HepG2 (cell line): Measurements from ENCODE around the gene CD37. TPM values are rescaled to one million over a fixed set of nuclear protein-coding genes. Genes with fewer than 3 reads are reported as not detected.

Source experiments
- ATAC-seq: fragments of 200-7000 bp; cut with Tn5 transposase; 3 replicates; pipeline ENCODE4 v1.9.1; 2020; ENCODE audit warnings: mild to moderate bottlenecking, moderate library complexity
- BruUV-seq: library from RNA; stranded (reverse); fragments of 400-500 nt; replicated peaks from 2 replicates; lab custom pipeline; 2021; lab: Mats Ljungman, UMichigan
- CTCF ChIA-PET: fragments of 300-600 bp; formaldehyde crosslinking; extraction: SDS; loops from one replicate; lab custom pipeline; 2021; ENCODE audit warnings: low total read pairs, inconsistent platforms, low intra/inter-chr PET ratio; lab: Yijun Ruan, JAX
- POLR2A ChIA-PET: fragments of 350-600 bp; sonication (Branson Sonifier 250); formaldehyde crosslinking; loops from one replicate; lab custom pipeline; 2020; ENCODE audit warnings: antibody characterized with exemption, inconsistent platforms; lab: Yijun Ruan, JAX
- DNase-seq: peaks from one replicate; pipeline ENCODE4 v3.0.0-alpha.2; 2015; ENCODE audit warnings: low spot score
- FAIRE-seq: peaks from 3 replicates; lab custom pipeline; 2011; peaks lifted over from hg19 to GRCh38; lab: Jason Lieb, UNC
- H2AFZ ChIP-seq: one replicate; pipeline ENCODE4 v1.6.1; 2011; ENCODE audit warnings: low read length, inconsistent platforms
- H3K27ac ChIP-seq: fragments of 300-600 bp; 3 replicates; pipeline ENCODE4 v1.8.0; 2011; ENCODE audit warnings: mixed run types, mild to moderate bottlenecking, mixed read lengths, low read length, inconsistent platforms; ENCODE audit not compliant: insufficient read depth; ENCODE audit errors: extremely low read length
- H3K27me3 ChIP-seq, 2 experiments: fragments of 200-600 bp in 1 of 2; 2 replicates in 1 of 2; 3 replicates in 1 of 2; pipeline versions ENCODE4 v1.6.0 to v1.8.0; 2011; ENCODE audit warnings: low read length in 2 of 2, mild to moderate bottlenecking in 2 of 2, moderate library complexity in 2 of 2, inconsistent platforms in 1 of 2; ENCODE audit not compliant: insufficient read depth in 2 of 2, control insufficient read depth in 1 of 2
- H3K36me3 ChIP-seq, 2 experiments: fragments of 200-600 bp in 1 of 2; replicated peaks in 1 of 2; 2 replicates in 1 of 2; 3 replicates in 1 of 2; pipeline versions ENCODE4 v1.5.1 to v1.8.0; 2011; ENCODE audit warnings: low read length in 2 of 2, inconsistent platforms in 1 of 2; ENCODE audit not compliant: insufficient read depth in 2 of 2, control insufficient read depth in 1 of 2
- H3K4me1 ChIP-seq: 2 replicates; pipeline ENCODE4 v1.5.1; 2012; ENCODE audit warnings: low read length, inconsistent platforms; ENCODE audit not compliant: insufficient read depth
- H3K4me2 ChIP-seq: 2 replicates; pipeline ENCODE4 v1.6.0; 2011; ENCODE audit warnings: low read depth, low read length, inconsistent platforms
- H3K4me3 ChIP-seq, 3 experiments: fragments of 200-600 bp in 1 of 3; sonication (generic), shearing (Covaris generic) in 1 of 3; replicated peaks in 1 of 3; 2 replicates each; pipeline ENCODE4 v1.5.1; 2011 to 2016; ENCODE audit warnings: low read length in 3 of 3, inconsistent platforms in 2 of 3, low read depth in 2 of 3, mild to moderate bottlenecking in 2 of 3, control low read depth in 1 of 3, mixed read lengths in 1 of 3; ENCODE audit not compliant: insufficient read depth in 1 of 3
- H3K79me2 ChIP-seq: one replicate; pipeline ENCODE4 v1.6.1; 2011; ENCODE audit warnings: low read length, inconsistent platforms; ENCODE audit not compliant: insufficient read depth
- H3K9ac ChIP-seq: 2 replicates; pipeline ENCODE4 v1.6.0; 2011; ENCODE audit warnings: mild to moderate bottlenecking, low read depth, low read length, inconsistent platforms; ENCODE audit not compliant: insufficient read depth
- H3K9me3 ChIP-seq: 2 replicates; pipeline ENCODE4 v1.5.1; 2012; ENCODE audit warnings: mild to moderate bottlenecking, low read length
- H4K20me1 ChIP-seq: 2 replicates; pipeline ENCODE4 v1.6.0; 2011; ENCODE audit warnings: inconsistent platforms, mild to moderate bottlenecking, low read length, moderate library complexity; ENCODE audit not compliant: insufficient read depth
- KAT2B ChIP-seq: fragments of 150-350 bp; IDR thresholded peaks from 2 replicates; pipeline ENCODE4 v1.6.1; 2014; ENCODE audit warnings: low read depth, low read length, borderline replicate concordance
- SKI ChIP-seq: fragments of 450-650 bp; IDR thresholded peaks from one replicate; pipeline ENCODE4 v1.6.1; 2018; ENCODE audit warnings: mild to moderate bottlenecking; ENCODE audit not compliant: partially characterized antibody
- ZNF549 ChIP-seq: sonication (generic); formaldehyde crosslinking; IDR thresholded peaks from 2 replicates; pipeline ENCODE4 v1.5.0; 2020; ENCODE audit warnings: missing genetic modification reagents
- ZNF562 ChIP-seq: sonication (generic); formaldehyde crosslinking; IDR thresholded peaks from 2 replicates; pipeline ENCODE4 v1.8.0; 2022; ENCODE audit warnings: missing genetic modification reagents, borderline replicate concordance
- ZNF629 ChIP-seq: sonication (generic); formaldehyde crosslinking; conservative IDR thresholded peaks from 2 replicates; pipeline ENCODE4 v1.5.0; 2020; ENCODE audit warnings: missing genetic modification reagents
- WGBS: methylation state at CpG from one replicate; pipeline ENCODE4 v1.1.6; 2017; ENCODE audit warnings: low lambda C conversion rate; 5-methylcytosine and 5-hydroxymethylcytosine counted together
- in situ Hi-C: cut with HindIII; loops from 2 replicates; pipeline ENCODE4 v1.10.0; 2017; ENCODE audit warnings: low pct_unique_long_range_greater_than_20kb; ENCODE audit not compliant: extremely low pct_ligation_motif_present
- intact Hi-C: fragments of 100-400 bp; cut with micrococcal nuclease; formaldehyde crosslinking; loops from one replicate; pipeline ENCODE4 v1.10.0; 2022; ENCODE audit not compliant: unreplicated experiment
- polyA plus RNA-seq, 8 experiments: library from polyadenylated mRNA; depleted of rRNA in 3 of 8; stranded (reverse) in 7 of 8; unstranded in 1 of 8; fragments of >200 nt; fragmentation: Illumina TruSeq in 4 of 8; extraction: Trizol in 4 of 8; gene quantifications; 2 replicates each; pipeline versions ENCODE4 v1.2.1 to v1.2.3, GENCODE V29; 2011 to 2016; ENCODE audit warnings: low read depth in 4 of 8, missing spikeins in 1 of 8, mixed read lengths in 1 of 8; ENCODE audit not compliant: insufficient read depth in 1 of 8
- total RNA-seq, 5 experiments: library from RNA; depleted of rRNA; stranded (reverse); fragments of >200 nt; fragmentation: Illumina TruSeq; extraction: Trizol; gene quantifications; 2 replicates each; pipeline ENCODE4 v1.2.3, GENCODE V29; 2016; ENCODE audit warnings: low read depth in 1 of 5
- TF ChIP-seq, protein P1 (sequence below): sonication (generic); formaldehyde crosslinking; IDR thresholded peaks from 2 replicates; pipeline ENCODE4 v1.5.0; 2020; ENCODE audit warnings: missing genetic modification reagents
- TF ChIP-seq, protein P2 (sequence below): sonication (generic); formaldehyde crosslinking; IDR thresholded peaks from 2 replicates; pipeline ENCODE4 v1.5.1; 2020; ENCODE audit warnings: mild to moderate bottlenecking, missing genetic modification reagents, moderate library complexity

Gene CD37
- total and polyA plus RNA-seq, 2 of the 13 experiments (the other 11 are each of a cell fraction or from before 2014, with no cell fraction given) = not detected

DNA sequence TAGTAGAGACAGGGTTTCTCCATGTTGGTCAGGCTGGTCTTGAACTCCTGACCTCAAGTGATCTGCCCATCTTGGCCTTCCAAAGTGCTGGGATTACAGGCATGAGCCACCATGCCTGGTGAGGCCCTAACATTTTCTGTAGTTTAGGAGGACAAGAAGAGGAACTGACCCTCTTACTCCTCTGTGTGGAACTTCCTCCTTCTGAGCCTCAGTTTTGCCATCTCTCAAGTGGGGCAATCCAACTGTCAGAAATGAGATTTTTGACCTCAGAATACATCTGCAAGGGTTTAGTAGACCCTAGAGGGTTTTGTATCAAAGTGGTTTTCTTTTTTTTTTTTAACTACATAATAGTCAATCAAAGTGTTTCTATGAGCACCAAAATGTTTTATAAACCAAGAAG lies 30.9 kb downstream of the CD37 start:
- ChIA-PET CTCF (no interaction called here), POLR2A (no interaction called here)
- ATAC-seq = no peak
- intact Hi-C loops (no loop called here), in situ Hi-C loops (no loop called here)
- Histone ChIP-seq H3K4me1 (peaks cover 21% of the 10 kb centered on the region), H3K27ac (no peak overlapping the region), H2AFZ (no peak overlapping the region), H3K36me3 (no peaks in the 10 kb centered on the region), H3K4me3 (no peak overlapping the region), H3K9ac (no peak overlapping the region), H4K20me1 (no peaks in the 10 kb centered on the region), H3K4me2 (no peak overlapping the region), H3K9me3 (peaks cover 11% of the 10 kb centered on the region), H3K79me2 (no peaks in the 10 kb centered on the region), H3K27me3 (peaks cover 1 to 4% of the 10 kb centered on the region in 2 experiments; a peak in 1 of 5 replicates)
- BruUV-seq = no TSS peak
- TF ChIP-seq ZNF629 (CRISPR knock-in tag) = peak; percentile 79
- no peak for TF ChIP-seq ZNF549
- DNase-seq = no peak
- FAIRE-seq = no peak

DNA sequence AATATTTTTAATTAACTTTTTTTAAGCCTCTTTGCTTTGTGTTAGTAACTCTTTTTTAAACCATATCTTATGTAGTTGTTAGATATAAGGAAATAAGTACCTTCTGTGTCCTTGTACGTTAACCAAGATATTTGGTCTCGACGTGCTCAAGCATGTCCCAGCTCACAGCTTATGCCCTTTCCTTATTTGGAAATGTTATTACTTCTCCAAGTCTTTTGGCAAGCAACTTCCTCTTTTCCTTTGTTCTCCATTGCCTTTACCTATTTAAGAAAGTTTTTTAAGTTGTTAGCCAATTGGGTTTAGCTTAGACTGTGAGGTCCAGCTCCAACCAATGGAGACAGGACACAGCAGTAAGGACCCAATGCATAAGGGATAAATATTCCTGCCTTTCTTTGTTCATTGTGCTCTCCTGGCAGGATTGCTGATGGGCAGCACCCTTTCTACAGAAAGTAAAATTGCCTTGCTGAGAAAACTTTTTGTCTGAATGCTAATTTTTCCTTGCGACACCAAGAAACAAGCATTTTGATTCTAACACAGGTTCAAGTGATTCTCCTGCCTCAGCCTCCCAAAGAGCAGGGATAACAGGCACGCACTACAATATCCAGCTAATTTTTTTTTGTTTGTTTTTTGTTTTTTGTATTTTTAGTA lies 33.6 kb downstream of the CD37 start:
- peaks cover 11% of the 10 kb centered on the region for H3K9me3 ChIP-seq
- H3K27ac ChIP-seq = no peak overlapping the region
- 56% methylated on average over 5 of the region's 5 CpGs for WGBS
- H3K27me3 ChIP-seq = peaks cover 1 to 4% of the 10 kb centered on the region in 2 experiments; a peak in 1 of 5 replicates
- intact Hi-C loops (no loop called here), in situ Hi-C loops (no loop called here)
- no TSS peak for BruUV-seq
- no peak overlapping the region for H2AFZ ChIP-seq
- no peaks in the 10 kb centered on the region for H4K20me1 ChIP-seq
- no peaks in the 10 kb centered on the region for H3K79me2 ChIP-seq
- ATAC-seq (no peak), DNase-seq (no peak), FAIRE-seq (no peak)
- no peak overlapping the region for H3K9ac ChIP-seq
- ChIA-PET POLR2A (no interaction called here), CTCF (no interaction called here)
- H3K4me2 ChIP-seq = no peak overlapping the region
- H3K4me3 ChIP-seq = no peak overlapping the region
- peaks cover 17% of the 10 kb centered on the region for H3K4me1 ChIP-seq
- H3K36me3 ChIP-seq = no peaks in the 10 kb centered on the region
- TF ChIP-seq, protein P1, sequence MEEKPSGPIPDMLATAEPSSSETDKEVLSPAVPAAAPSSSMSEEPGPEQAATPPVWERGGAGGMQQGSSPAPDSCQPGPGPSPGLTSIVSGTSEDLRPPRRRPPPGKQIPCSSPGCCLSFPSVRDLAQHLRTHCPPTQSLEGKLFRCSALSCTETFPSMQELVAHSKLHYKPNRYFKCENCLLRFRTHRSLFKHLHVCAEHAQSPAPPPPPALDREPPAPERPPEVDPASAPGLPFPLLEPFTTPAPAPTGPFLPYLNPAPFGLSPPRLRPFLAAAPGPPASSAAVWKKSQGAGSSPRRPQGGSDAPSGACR = no peak
- TF ChIP-seq, protein P2, sequence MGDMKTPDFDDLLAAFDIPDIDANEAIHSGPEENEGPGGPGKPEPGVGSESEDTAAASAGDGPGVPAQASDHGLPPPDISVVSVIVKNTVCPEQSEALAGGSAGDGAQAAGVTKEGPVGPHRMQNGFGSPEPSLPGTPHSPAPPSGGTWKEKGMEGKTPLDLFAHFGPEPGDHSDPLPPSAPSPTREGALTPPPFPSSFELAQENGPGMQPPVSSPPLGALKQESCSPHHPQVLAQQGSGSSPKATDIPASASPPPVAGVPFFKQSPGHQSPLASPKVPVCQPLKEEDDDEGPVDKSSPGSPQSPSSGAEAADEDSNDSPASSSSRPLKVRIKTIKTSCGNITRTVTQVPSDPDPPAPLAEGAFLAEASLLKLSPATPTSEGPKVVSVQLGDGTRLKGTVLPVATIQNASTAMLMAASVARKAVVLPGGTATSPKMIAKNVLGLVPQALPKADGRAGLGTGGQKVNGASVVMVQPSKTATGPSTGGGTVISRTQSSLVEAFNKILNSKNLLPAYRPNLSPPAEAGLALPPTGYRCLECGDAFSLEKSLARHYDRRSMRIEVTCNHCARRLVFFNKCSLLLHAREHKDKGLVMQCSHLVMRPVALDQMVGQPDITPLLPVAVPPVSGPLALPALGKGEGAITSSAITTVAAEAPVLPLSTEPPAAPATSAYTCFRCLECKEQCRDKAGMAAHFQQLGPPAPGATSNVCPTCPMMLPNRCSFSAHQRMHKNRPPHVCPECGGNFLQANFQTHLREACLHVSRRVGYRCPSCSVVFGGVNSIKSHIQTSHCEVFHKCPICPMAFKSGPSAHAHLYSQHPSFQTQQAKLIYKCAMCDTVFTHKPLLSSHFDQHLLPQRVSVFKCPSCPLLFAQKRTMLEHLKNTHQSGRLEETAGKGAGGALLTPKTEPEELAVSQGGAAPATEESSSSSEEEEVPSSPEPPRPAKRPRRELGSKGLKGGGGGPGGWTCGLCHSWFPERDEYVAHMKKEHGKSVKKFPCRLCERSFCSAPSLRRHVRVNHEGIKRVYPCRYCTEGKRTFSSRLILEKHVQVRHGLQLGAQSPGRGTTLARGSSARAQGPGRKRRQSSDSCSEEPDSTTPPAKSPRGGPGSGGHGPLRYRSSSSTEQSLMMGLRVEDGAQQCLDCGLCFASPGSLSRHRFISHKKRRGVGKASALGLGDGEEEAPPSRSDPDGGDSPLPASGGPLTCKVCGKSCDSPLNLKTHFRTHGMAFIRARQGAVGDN = no peak
- TF ChIP-seq ZNF562 (CRISPR knock-in tag) (peak; percentile 50; the same call in 1 of the 2 replicates), KAT2B (no peak), SKI (no peak)
